Fibroblast of the aortic adventitia (primary cell): ENCODE results near the gene CD19. TPM values are rescaled to one million over a fixed set of nuclear protein-coding genes. Genes with fewer than 3 reads are reported as not detected.
"Not testable (repeated sequence)": the region's sequence is repeated elsewhere in the genome, so short reads cannot be mapped to it uniquely, and the experiment has no call there.

Experiments used
- DNase-seq: peaks from one replicate; pipeline ENCODE4 v3.0.0-alpha.2; 2010; ENCODE audit warnings: low read depth
- H3K4me3 ChIP-seq: 2 replicates; pipeline ENCODE4 v1.5.1; 2011; ENCODE audit warnings: low read depth, mild to moderate bottlenecking, control low read depth, low read length, moderate library complexity
- CTCF ChIP-seq: IDR thresholded peaks from 2 replicates; pipeline ENCODE4 v1.5.1; 2011; ENCODE audit warnings: mild to moderate bottlenecking, low read length, control low read depth, inconsistent platforms; ENCODE audit not compliant: insufficient read depth
- total RNA-seq: library from RNA; depleted of rRNA; stranded (reverse); fragments of >200 nt; gene quantifications from 2 replicates; pipeline ENCODE4 v1.2.3, GENCODE V29; 2012; ENCODE audit warnings: low replicate concordance

Gene CD19
- total RNA-seq, 1 donor, result not detected

DNA sequence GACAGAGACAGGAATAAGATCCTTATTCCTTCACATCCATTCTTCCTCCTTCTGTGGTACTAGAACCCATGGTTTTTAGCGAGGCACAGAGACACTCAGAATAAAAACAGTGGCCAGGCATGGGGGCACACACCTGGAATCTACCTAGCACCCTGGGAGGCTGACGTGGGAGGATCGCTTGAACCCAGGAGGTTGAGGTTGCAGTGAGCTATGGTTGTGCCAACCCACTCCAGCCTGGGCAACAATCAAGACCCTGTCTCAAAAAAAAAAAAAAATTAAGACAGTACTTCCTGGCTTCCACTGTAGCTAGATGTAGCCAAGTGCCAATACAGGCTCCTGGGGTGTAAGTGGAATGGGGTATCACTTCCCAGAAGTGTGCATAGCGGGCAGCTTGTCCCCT lies 35.4 kb downstream of the CD19 start:
- H3K4me3 ChIP-seq, result no peak overlapping the region
- TF ChIP-seq CTCF, result no peak
- DNase-seq, result no peak

DNA sequence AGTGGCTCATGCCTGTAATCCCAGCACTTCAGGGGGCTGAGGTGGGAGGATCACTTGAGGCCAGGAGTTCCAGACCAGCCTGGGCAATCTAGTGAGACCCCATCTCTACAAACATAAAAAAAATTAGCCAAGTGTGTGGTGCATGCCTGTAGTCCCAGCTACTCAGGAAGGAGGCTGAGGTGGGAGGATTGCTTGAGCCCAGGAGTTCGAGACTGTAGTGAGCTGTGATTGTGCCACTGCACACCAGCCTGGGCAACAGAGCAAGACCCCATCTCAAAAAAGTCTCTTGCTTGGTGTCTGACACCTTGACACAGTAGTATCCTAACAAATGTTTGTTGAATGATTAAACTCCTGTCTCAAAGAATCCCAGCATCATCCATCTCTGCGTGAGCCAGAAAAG lies 37.9 kb downstream of the CD19 start:
- not testable (repeated sequence) for DNase-seq, H3K4me3 ChIP-seq

DNA sequence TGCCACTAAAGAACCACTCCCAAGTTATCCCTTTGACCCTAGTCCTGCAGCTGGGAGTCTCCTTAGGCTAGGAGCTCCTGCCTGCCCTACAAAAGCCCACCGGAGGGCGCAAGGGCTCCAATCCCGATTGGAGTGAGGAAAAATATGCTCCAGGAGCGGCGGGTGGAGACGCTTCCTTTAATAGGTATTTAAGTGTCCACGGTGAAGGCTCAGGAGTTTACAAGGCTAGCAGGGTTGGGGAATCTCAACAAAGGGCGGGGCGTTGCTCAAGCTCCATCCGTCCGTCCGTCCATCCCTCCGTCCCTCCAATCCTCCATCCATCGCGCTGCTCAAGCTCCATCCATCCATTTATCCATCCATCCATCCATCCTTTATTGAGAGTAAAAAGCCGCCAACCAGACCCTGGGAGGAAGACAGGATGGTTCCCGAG lies 42.3 kb downstream of the CD19 start:
- DNase-seq, result peak; percentile 74
- TF ChIP-seq CTCF, result peak; percentile 86
- peak overlapping the region; percentile 99 for H3K4me3 ChIP-seq

DNA sequence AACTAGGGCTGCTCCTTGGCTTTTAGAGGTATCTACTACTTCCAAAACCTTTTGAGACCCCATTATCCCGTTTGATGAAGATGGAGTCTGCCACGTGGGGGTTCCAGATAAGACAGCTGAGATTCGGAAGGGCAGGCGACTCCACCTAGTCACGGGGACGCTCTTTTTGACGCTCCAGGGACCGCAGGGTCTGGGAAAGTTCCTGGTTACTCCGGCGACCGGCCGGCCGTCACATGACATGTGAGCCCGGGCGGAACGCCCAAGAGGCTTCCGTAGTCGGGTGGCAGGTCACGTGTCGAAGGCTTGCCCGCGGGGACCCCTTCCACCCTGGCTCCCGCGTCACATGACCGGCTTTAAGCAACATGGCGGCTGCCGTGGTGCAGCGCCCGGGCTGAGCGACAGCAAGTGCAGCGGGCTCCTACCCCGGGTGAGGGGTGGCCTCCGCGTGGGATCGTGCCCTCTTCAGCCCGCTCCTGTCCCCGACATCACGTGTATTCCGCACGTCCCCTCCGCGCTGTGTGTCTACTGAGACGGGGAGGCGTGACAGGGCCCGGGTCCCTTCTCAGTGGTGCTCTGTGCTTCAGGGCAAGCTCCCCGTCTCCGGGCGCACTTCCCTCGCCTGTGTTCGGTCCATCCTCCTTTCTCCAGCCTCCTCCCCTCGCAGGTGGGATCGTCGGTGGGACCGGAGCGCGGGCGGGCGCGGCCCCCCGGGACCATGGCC lies 42.8 kb downstream of the CD19 start, which contains the start of gene SPNS1:
Gene SPNS1 (plus strand): TSS at position 342 of the 721 bp plus-strand sequence. CDS start 374 bp downstream, at position 716.
- peak; percentile 97 for DNase-seq
- peak within 1 kb of the TSS; percentile 99 for H3K4me3 ChIP-seq
- no peak for TF ChIP-seq CTCF

GRCh38 chr16:28975158-28975599 lies 43.4 kb downstream of the CD19 start:
- DNase-seq, result no peak
- peak overlapping the region; percentile 99 for H3K4me3 ChIP-seq
- no peak for TF ChIP-seq CTCF

GRCh38 chr16:28977703-28978662 lies 46.2 kb downstream of the CD19 start:
- peak; percentile 38 for TF ChIP-seq CTCF
- no peak for DNase-seq
- no peak overlapping the region for H3K4me3 ChIP-seq

DNA sequence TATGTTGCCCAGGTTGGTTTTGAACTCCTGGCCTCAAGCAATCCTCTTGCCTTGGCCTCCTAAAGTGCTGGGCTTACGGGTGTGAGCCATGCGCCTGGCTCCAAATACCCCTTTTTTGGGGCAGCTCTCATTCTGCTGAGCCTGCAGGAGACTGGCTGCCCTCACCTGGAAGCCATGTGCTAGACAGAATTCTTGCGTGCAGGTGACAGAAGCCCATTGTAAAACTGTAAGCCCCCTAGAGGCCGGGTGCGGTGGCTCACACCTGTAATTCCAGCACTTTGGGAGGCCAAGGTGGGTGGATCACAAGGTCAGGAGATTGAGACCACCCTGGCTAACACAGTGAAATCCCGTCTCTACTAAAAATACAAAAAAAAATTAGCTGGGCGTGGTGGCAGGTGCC lies 48.6 kb downstream of the CD19 start:
- not testable (repeated sequence) for DNase-seq, H3K4me3 ChIP-seq
